HCEC 1CT (cell line): ENCODE data around the gene SUGP2.

Experiments used
- DNase-seq: peaks from one replicate; pipeline ENCODE4 v3.0.0-alpha.2; 2017

Gene SUGP2

GRCh38 chr19:18948976-18949356 lies 84.4 kb downstream of the SUGP2 start:
- no peak for DNase-seq

- no peak for DNase-seq
Measured at GRCh38 chr19:18948075-18948975, 85.0 kb downstream of the SUGP2 start.

GRCh38 chr19:18946918-18947317 lies 86.4 kb downstream of the SUGP2 start:
- DNase-seq: no peak

- no peak for DNase-seq
Measured at GRCh38 chr19:18946335-18946734, 87.0 kb downstream of the SUGP2 start.

GRCh38 chr19:18945297-18945696 lies 88.0 kb downstream of the SUGP2 start:
- no peak for DNase-seq

- no peak for DNase-seq
Measured at GRCh38 chr19:18943465-18943864, 89.9 kb downstream of the SUGP2 start.

GRCh38 chr19:18942692-18943091 lies 90.6 kb downstream of the SUGP2 start:
- DNase-seq: no peak

- no peak for DNase-seq
Measured at GRCh38 chr19:18941628-18942354, 91.5 kb downstream of the SUGP2 start.
